Measurements from ENCODE around the gene ATF6. TPM values are rescaled to one million over a fixed set of nuclear protein-coding genes. Genes with fewer than 3 reads are reported as not detected.
A peak's percentile ranks its signal among the peaks of the same experiment; 100 is the strongest.

ATF6 gene
- total and polyA plus RNA-seq, 9 of the 15 experiments (the other 6 are each of a cell fraction or from before 2014, with no cell fraction given): 11.7 to 32.4 (median 20.4) TPM

DNA sequence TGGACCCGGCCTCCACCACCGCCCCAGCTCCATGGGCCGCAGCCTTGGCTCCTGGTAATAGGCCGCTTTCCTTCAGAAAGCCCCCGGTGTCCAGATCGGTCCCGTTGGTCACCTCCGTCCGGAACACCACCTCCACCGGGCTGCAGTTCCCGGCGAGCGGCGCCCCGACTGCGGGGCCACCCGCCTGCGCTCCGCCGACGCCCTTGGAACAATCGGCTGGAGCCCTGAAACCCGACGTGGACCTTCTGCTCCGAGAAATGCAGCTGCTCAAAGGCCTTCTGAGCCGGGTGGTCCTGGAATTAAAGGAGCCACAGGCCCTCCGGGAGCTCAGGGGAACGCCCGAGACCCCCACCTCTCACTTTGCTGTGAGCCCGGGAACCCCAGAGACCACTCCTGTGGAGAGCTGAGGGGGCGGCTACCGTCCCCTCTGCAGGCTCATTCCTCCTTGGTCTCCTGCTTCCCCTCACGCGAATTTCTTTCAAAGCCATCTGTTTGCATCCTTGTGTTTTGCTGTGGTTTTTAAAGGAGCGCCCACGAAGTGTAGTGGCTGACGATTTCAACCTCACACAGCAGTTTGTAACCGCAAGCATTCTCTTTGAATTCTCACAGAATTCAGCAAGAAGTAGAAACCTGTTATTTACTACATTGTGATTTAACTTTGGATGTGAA lies 38.7 kb upstream of the ATF6 start (continued):
- TF ChIP-seq CREB1 (IDR thresholded peaks at IDR 0.05): no peak
- no peak for TF ChIP-seq CREB1 (CRISPR knock-in tag; IDR thresholded peaks at IDR 0.05)
- TF ChIP-seq DACH1 (IDR thresholded peaks at IDR 0.05; ENCODE audit: partially characterized antibody): no peak
- no peak for TF ChIP-seq PURB (CRISPR knock-in tag; IDR thresholded peaks at IDR 0.05; ENCODE audit: low read depth)
- no peak for TF ChIP-seq YBX1 (IDR thresholded peaks at IDR 0.05)
- TF ChIP-seq SRSF1 (IDR thresholded peaks at IDR 0.05; ENCODE audit: low read depth, low read length): no peak
- TF ChIP-seq ESRRB (CRISPR knock-in tag; IDR thresholded peaks at IDR 0.05; ENCODE audit: borderline replicate concordance): no peak
- TF ChIP-seq HNRNPK (IDR thresholded peaks at IDR 0.05; ENCODE audit: low read depth, low read length, poor library complexity, severe bottlenecking): no peak
- no peak for TF ChIP-seq ZNF77 (CRISPR knock-in tag; IDR thresholded peaks at IDR 0.05)
- TF ChIP-seq BHLHE40 (IDR thresholded peaks at IDR 0.05; ENCODE audit: low read length): no peak
- no peak for TF ChIP-seq EZH2 (IDR thresholded peaks at IDR 0.05; ENCODE audit: borderline replicate concordance, low read depth, low read length)
- no peak for TF ChIP-seq MCM5 (IDR thresholded peaks at IDR 0.05; ENCODE audit: low read depth)
- no peak for TF ChIP-seq ZNF12 (CRISPR knock-in tag; IDR thresholded peaks at IDR 0.05)
- no peak for TF ChIP-seq TBL1XR1 (IDR thresholded peaks at IDR 0.05; ENCODE audit: low read length in 2 of 2)
- TF ChIP-seq ZNF445 (CRISPR knock-in tag; IDR thresholded peaks at IDR 0.05; ENCODE audit: low read depth): no peak
- no peak for TF ChIP-seq MAFK (IDR thresholded peaks at IDR 0.05; ENCODE audit: low read length)
- TF ChIP-seq ZFX (CRISPR knock-in tag; IDR thresholded peaks at IDR 0.05): peak; percentile 92
- no peak for TF ChIP-seq HNRNPL (IDR thresholded peaks at IDR 0.05; ENCODE audit: low read depth, low read length)
- TF ChIP-seq, protein P1, sequence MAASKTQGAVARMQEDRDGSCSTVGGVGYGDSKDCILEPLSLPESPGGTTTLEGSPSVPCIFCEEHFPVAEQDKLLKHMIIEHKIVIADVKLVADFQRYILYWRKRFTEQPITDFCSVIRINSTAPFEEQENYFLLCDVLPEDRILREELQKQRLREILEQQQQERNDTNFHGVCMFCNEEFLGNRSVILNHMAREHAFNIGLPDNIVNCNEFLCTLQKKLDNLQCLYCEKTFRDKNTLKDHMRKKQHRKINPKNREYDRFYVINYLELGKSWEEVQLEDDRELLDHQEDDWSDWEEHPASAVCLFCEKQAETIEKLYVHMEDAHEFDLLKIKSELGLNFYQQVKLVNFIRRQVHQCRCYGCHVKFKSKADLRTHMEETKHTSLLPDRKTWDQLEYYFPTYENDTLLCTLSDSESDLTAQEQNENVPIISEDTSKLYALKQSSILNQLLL (CRISPR knock-in tag; IDR thresholded peaks at IDR 0.05; ENCODE audit: borderline replicate concordance): no peak
- peak; percentile 53 for TF ChIP-seq SAP30 (IDR thresholded peaks at IDR 0.05; ENCODE audit: borderline replicate concordance, insufficient read depth, low read depth, low read length, poor library complexity, severe bottlenecking)
- peak; percentile 65 for TF ChIP-seq TAF9B (IDR thresholded peaks at IDR 0.05; ENCODE audit: partially characterized antibody)
- TF ChIP-seq POLR2H (tag; IDR thresholded peaks at IDR 0.05; ENCODE audit: low read depth): 0 out of 2 replicates have a peak, but pooled peaks have one; percentile 64
- no peak for TF ChIP-seq GABPA (tag; conservative IDR thresholded peaks at IDR 0.05; ENCODE audit: low read depth)
- TF ChIP-seq, protein P2, sequence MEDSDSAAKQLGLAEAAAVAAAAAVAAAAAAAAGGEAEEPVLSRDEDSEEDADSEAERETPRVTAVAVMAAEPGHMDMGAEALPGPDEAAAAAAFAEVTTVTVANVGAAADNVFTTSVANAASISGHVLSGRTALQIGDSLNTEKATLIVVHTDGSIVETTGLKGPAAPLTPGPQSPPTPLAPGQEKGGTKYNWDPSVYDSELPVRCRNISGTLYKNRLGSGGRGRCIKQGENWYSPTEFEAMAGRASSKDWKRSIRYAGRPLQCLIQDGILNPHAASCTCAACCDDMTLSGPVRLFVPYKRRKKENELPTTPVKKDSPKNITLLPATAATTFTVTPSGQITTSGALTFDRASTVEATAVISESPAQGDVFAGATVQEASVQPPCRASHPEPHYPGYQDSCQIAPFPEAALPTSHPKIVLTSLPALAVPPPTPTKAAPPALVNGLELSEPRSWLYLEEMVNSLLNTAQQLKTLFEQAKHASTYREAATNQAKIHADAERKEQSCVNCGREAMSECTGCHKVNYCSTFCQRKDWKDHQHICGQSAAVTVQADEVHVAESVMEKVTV (CRISPR knock-in tag; IDR thresholded peaks at IDR 0.05): peak; percentile 2; the same call in 1 of the 2 replicates
